ENCODE data around the gene TRA2B. TPM values are rescaled to one million over a fixed set of nuclear protein-coding genes. Genes with fewer than 3 reads are reported as not detected.

The TRA2B gene
- total RNA-seq, 4 donors from 2014 or later, result 73.8 to 164 (median 85.1) TPM

GRCh38 chr3:185942907-185943759 is 5.3 kb upstream of the TRA2B start:
- intact Hi-C loops (cut with DNase I), result no loop called here
- TF ChIP-seq CTCF (IDR thresholded peaks at IDR 0.05), result peak in 2 of 3 experiments; percentile 96 to 98
- no peak for TF ChIP-seq EP300 (IDR thresholded peaks at IDR 0.05)
- peak; percentile 31 to 48 for TF ChIP-seq POLR2AphosphoS5 (IDR thresholded peaks at IDR 0.05)
- no peak for TF ChIP-seq POLR2A (IDR thresholded peaks at IDR 0.05; ENCODE audit: low read depth)
- H3K36me3 ChIP-seq, result no peaks in the 10 kb centered on the region
- H3K4me3 ChIP-seq, result peak overlapping the region; percentile 8 to 23 (median 20)
- H3K4me1 ChIP-seq, result peaks cover 0 to 13% (median 11%) of the 10 kb centered on the region in 4 donors
- DNase-seq (ENCODE audit: extremely low spot score), result peak; percentile 97
- H3K27ac ChIP-seq (replicated peaks in 1 of 4), result peak overlapping the region in 3 of 4 donors; percentile 19 to 25 (median 24)
- H3K9me3 ChIP-seq, result no peaks in the 10 kb centered on the region
- H3K27me3 ChIP-seq, result peaks cover 0 to 4% (median 0%) of the 10 kb centered on the region in 4 donors
- whole genome bisulfite sequencing, result 54% methylated on average over 7 of the region's 7 CpGs

GRCh38 chr3:185942396-185942795 is 4.6 kb upstream of the TRA2B start:
- H3K27me3 ChIP-seq, result peaks cover 0 to 4% (median 0%) of the 10 kb centered on the region in 4 donors
- no peak for TF ChIP-seq POLR2AphosphoS5 (IDR thresholded peaks at IDR 0.05)
- no peak for TF ChIP-seq POLR2A (IDR thresholded peaks at IDR 0.05; ENCODE audit: low read depth)
- TF ChIP-seq EP300 (IDR thresholded peaks at IDR 0.05), result no peak
- TF ChIP-seq CTCF (IDR thresholded peaks at IDR 0.05), result no peak
- peaks cover 0 to 13% (median 12%) of the 10 kb centered on the region in 4 donors for H3K4me1 ChIP-seq
- no peaks in the 10 kb centered on the region for H3K9me3 ChIP-seq
- intact Hi-C loops (cut with DNase I), result no loop called here
- H3K27ac ChIP-seq (replicated peaks in 1 of 4), result no peak overlapping the region
- no peak for DNase-seq (ENCODE audit: extremely low spot score)
- 97% methylated on average over 3 of the region's 3 CpGs for WGBS
- H3K4me3 ChIP-seq, result no peak overlapping the region
- no peaks in the 10 kb centered on the region for H3K36me3 ChIP-seq

- no peak overlapping the region for H3K27ac ChIP-seq (replicated peaks in 1 of 4)
- TF ChIP-seq CTCF (IDR thresholded peaks at IDR 0.05) (no peak), EP300 (IDR thresholded peaks at IDR 0.05) (no peak), POLR2AphosphoS5 (IDR thresholded peaks at IDR 0.05) (no peak), POLR2A (IDR thresholded peaks at IDR 0.05; ENCODE audit: low read depth) (no peak)
- H3K4me3 ChIP-seq, result no peak overlapping the region
- H3K36me3 ChIP-seq, result no peaks in the 10 kb centered on the region
- peaks cover 0 to 17% (median 12%) of the 10 kb centered on the region in 4 donors for H3K4me1 ChIP-seq
- H3K27me3 ChIP-seq, result no peaks in the 10 kb centered on the region
- intact Hi-C loops (cut with DNase I), result no loop called here
- DNase-seq (ENCODE audit: extremely low spot score), result no peak
- 75% methylated on average over 1 of the region's 1 CpG for whole genome bisulfite sequencing
- no peaks in the 10 kb centered on the region for H3K9me3 ChIP-seq
These were observed 3.1 kb upstream of the TRA2B start for GRCh38 chr3:185940951-185941350.

GRCh38 chr3:185939721-185940120 is 1.9 kb upstream of the TRA2B start:
- TF ChIP-seq CTCF (IDR thresholded peaks at IDR 0.05) (no peak), POLR2AphosphoS5 (IDR thresholded peaks at IDR 0.05) (no peak), EP300 (IDR thresholded peaks at IDR 0.05) (no peak), POLR2A (IDR thresholded peaks at IDR 0.05; ENCODE audit: low read depth) (no peak)
- H3K9me3 ChIP-seq, result no peaks in the 10 kb centered on the region
- H3K27ac ChIP-seq (replicated peaks in 1 of 4), result no peak overlapping the region
- no peak for DNase-seq (ENCODE audit: extremely low spot score)
- 89% methylated on average over 3 of the region's 3 CpGs for WGBS
- H3K4me3 ChIP-seq, result no peak overlapping the region
- H3K36me3 ChIP-seq, result no peaks in the 10 kb centered on the region
- no peaks in the 10 kb centered on the region for H3K27me3 ChIP-seq
- peaks cover 4 to 29% (median 21%) of the 10 kb centered on the region in 4 donors for H3K4me1 ChIP-seq
- intact Hi-C loops (cut with DNase I), result loop anchor here (10.0 kb wide), 1 partner anchor 285 kb away; no protein-coding TSS in a partner anchor
